Skeletal muscle satellite cell (primary cell): ENCODE measurements around the gene GGT1.
"Not testable (repeated sequence)": the region's sequence is repeated elsewhere in the genome, so short reads cannot be mapped to it uniquely, and the experiment has no call there.

Experiments
- H3K27me3 ChIP-seq: 2 replicates; pipeline ENCODE4 v1.7.0; 2013; ENCODE audit warnings: low read length; ENCODE audit not compliant: control insufficient read depth, insufficient read depth
- H3K36me3 ChIP-seq: 2 replicates; pipeline ENCODE4 v1.7.0; 2013; ENCODE audit warnings: mild to moderate bottlenecking, control low read depth, low read length; ENCODE audit not compliant: insufficient read depth
- H3K4me1 ChIP-seq: 2 replicates; pipeline ENCODE4 v1.7.0; 2013; ENCODE audit warnings: low read length; ENCODE audit not compliant: control insufficient read depth, insufficient read depth
- H3K4me2 ChIP-seq: 2 replicates; pipeline ENCODE4 v1.7.0; 2013; ENCODE audit warnings: mild to moderate bottlenecking, low read length
- H3K4me3 ChIP-seq: 2 replicates; pipeline ENCODE4 v1.7.0; 2013; ENCODE audit warnings: low read length
- H3K9ac ChIP-seq: 2 replicates; pipeline ENCODE4 v1.7.0; 2013; ENCODE audit warnings: mild to moderate bottlenecking, low read depth, low read length, moderate library complexity
- H3K9me3 ChIP-seq: replicated peaks from 2 replicates; pipeline ENCODE4 v1.7.0; 2013; ENCODE audit warnings: mild to moderate bottlenecking, control low read depth, low read length

The GGT1 gene

GRCh38 chr22:24592851-24593558 is 10.0 kb upstream of the GGT1 start, which contains the start of gene LRRC75B:
LRRC75B (minus strand) TSS chr22:24593073; CDS start chr22:24593039, 34 bp downstream.
- no peaks in the 10 kb centered on the region for H3K27me3 ChIP-seq
- H3K9ac ChIP-seq = peak within 1 kb of the TSS; percentile 81
- H3K4me3 ChIP-seq = peak within 1 kb of the TSS; percentile 76
- no peaks in the 10 kb centered on the region for H3K36me3 ChIP-seq
- peak within 1 kb of the TSS; percentile 96 for H3K4me2 ChIP-seq
- peaks cover 5% of the 10 kb centered on the region for H3K4me1 ChIP-seq
- H3K9me3 ChIP-seq = no peaks in the 10 kb centered on the region

- peak overlapping the region; percentile 96 for H3K4me2 ChIP-seq
- H3K9ac ChIP-seq = peak overlapping the region; percentile 81
- not testable (repeated sequence) for H3K4me1 ChIP-seq, H3K36me3 ChIP-seq, H3K27me3 ChIP-seq, H3K9me3 ChIP-seq
- H3K4me3 ChIP-seq = peak overlapping the region; percentile 76
Measured at GRCh38 chr22:24593559-24593835, 9.5 kb upstream of the GGT1 start.

GRCh38 chr22:24593836-24594568 is 9.0 kb upstream of the GGT1 start:
- H3K4me3 ChIP-seq = no peak overlapping the region
- H3K9ac ChIP-seq = no peak overlapping the region
- no peaks in the 10 kb centered on the region for H3K9me3 ChIP-seq
- H3K4me1 ChIP-seq = peaks cover 5% of the 10 kb centered on the region
- no peaks in the 10 kb centered on the region for H3K36me3 ChIP-seq
- H3K27me3 ChIP-seq = no peaks in the 10 kb centered on the region
- H3K4me2 ChIP-seq = no peak overlapping the region

GRCh38 chr22:24594569-24595120 is 8.3 kb upstream of the GGT1 start:
- Histone ChIP-seq H3K4me3 (no peak overlapping the region), H3K4me1 (peaks cover 5% of the 10 kb centered on the region), H3K4me2 (no peak overlapping the region), H3K27me3 (no peaks in the 10 kb centered on the region), H3K9ac (no peak overlapping the region), H3K9me3 (no peaks in the 10 kb centered on the region), H3K36me3 (no peaks in the 10 kb centered on the region)

GRCh38 chr22:24595228-24595627 is 7.8 kb upstream of the GGT1 start:
- Histone ChIP-seq H3K36me3 (no peaks in the 10 kb centered on the region), H3K27me3 (no peaks in the 10 kb centered on the region), H3K4me3 (no peak overlapping the region), H3K9ac (no peak overlapping the region), H3K4me2 (no peak overlapping the region), H3K9me3 (no peaks in the 10 kb centered on the region), H3K4me1 (peaks cover 5% of the 10 kb centered on the region)

GRCh38 chr22:24595863-24596262 is 7.1 kb upstream of the GGT1 start:
- Histone ChIP-seq H3K27me3 (no peaks in the 10 kb centered on the region), H3K36me3 (no peaks in the 10 kb centered on the region), H3K9ac (no peak overlapping the region), H3K9me3 (no peaks in the 10 kb centered on the region), H3K4me3 (no peak overlapping the region), H3K4me2 (no peak overlapping the region), H3K4me1 (peaks cover 5% of the 10 kb centered on the region)

- H3K9ac ChIP-seq, H3K36me3 ChIP-seq, H3K4me3 ChIP-seq, H3K4me1 ChIP-seq, H3K27me3 ChIP-seq, H3K4me2 ChIP-seq, H3K9me3 ChIP-seq: not testable (repeated sequence)
Measured at GRCh38 chr22:24597076-24597475, 5.9 kb upstream of the GGT1 start.

GRCh38 chr22:24599514-24599913 is 3.5 kb upstream of the GGT1 start:
- Histone ChIP-seq H3K27me3 (no peaks in the 10 kb centered on the region), H3K36me3 (no peaks in the 10 kb centered on the region), H3K4me2 (no peak overlapping the region), H3K9ac (no peak overlapping the region), H3K4me1 (no peaks in the 10 kb centered on the region), H3K4me3 (no peak overlapping the region), H3K9me3 (no peaks in the 10 kb centered on the region)

- H3K4me3 ChIP-seq, H3K36me3 ChIP-seq, H3K4me1 ChIP-seq, H3K4me2 ChIP-seq, H3K27me3 ChIP-seq, H3K9ac ChIP-seq, H3K9me3 ChIP-seq: not testable (repeated sequence)
Measured at GRCh38 chr22:24599958-24600715, 2.9 kb upstream of the GGT1 start.

GRCh38 chr22:24601217-24602104 is 1.5 kb upstream of the GGT1 start:
- H3K9ac ChIP-seq = no peak overlapping the region
- no peaks in the 10 kb centered on the region for H3K4me1 ChIP-seq
- no peaks in the 10 kb centered on the region for H3K27me3 ChIP-seq

More at GRCh38 chr22:24601217-24602104, 1.5 kb upstream of the GGT1 start:
- no peaks in the 10 kb centered on the region for H3K36me3 ChIP-seq
- no peaks in the 10 kb centered on the region for H3K9me3 ChIP-seq
- H3K4me2 ChIP-seq = no peak overlapping the region
- H3K4me3 ChIP-seq = no peak overlapping the region
